ENCODE measurements around the gene APLF.

DNA sequence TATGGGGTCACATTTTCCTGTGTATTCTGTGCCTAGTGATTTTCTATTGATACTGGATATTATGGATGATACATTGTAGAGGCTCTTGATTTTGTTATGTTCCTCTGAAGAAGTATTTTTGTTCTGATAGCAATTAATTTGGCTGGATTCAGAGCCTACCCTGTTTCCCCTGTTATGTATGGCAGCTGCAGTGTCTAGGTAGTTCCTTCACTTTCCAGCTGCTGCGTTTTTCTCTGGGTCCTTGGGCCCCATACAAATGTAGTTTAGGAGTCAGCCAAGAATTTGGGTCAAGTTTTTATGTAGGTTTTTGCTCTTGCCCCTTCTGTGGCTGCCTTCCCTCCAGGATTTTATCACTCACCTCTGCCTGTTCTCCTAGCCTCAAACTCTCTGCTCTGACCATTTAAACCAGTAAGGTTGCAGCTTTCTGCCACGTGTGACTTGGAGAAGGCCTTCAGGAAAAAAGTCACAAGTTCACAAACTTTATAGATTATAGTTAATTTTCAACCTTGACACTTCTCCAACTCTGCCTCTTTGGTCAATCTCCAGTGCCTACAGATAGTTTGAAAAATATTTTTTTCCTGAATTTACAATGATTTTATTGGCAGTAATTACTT lies 47.0 kb downstream of the APLF start:
- TF ChIP-seq, protein P1, sequence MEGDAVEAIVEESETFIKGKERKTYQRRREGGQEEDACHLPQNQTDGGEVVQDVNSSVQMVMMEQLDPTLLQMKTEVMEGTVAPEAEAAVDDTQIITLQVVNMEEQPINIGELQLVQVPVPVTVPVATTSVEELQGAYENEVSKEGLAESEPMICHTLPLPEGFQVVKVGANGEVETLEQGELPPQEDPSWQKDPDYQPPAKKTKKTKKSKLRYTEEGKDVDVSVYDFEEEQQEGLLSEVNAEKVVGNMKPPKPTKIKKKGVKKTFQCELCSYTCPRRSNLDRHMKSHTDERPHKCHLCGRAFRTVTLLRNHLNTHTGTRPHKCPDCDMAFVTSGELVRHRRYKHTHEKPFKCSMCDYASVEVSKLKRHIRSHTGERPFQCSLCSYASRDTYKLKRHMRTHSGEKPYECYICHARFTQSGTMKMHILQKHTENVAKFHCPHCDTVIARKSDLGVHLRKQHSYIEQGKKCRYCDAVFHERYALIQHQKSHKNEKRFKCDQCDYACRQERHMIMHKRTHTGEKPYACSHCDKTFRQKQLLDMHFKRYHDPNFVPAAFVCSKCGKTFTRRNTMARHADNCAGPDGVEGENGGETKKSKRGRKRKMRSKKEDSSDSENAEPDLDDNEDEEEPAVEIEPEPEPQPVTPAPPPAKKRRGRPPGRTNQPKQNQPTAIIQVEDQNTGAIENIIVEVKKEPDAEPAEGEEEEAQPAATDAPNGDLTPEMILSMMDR (IDR thresholded peaks at IDR 0.05; ENCODE audit: poor library complexity) = no peak
- TF ChIP-seq EZH2 (IDR thresholded peaks at IDR 0.05; ENCODE audit: borderline replicate concordance) (no peak), EZH2phosphoT487 (IDR thresholded peaks at IDR 0.05; ENCODE audit: low read depth, severe bottlenecking, unreplicated experiment) (no peak)
